Measurements from ENCODE around the gene FCRLB.
"Not testable (repeated sequence)": the region's sequence is repeated elsewhere in the genome, so short reads cannot be mapped to it uniquely, and the experiment has no call there.

The FCRLB gene, protein sequence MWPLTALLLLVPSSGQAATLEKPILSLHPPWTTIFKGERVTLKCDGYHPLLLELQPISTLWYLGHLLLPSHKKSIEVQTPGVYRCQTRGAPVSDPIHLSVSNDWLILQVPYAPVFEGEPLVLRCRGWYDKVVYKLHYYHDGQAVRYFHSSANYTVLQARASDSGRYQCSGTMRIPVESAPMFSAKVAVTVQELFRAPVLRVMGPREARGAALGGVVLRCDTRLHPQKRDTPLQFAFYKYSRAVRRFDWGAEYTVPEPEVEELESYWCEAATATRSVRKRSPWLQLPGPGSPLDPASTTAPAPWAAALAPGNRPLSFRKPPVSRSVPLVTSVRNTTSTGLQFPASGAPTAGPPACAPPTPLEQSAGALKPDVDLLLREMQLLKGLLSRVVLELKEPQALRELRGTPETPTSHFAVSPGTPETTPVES

DNA sequence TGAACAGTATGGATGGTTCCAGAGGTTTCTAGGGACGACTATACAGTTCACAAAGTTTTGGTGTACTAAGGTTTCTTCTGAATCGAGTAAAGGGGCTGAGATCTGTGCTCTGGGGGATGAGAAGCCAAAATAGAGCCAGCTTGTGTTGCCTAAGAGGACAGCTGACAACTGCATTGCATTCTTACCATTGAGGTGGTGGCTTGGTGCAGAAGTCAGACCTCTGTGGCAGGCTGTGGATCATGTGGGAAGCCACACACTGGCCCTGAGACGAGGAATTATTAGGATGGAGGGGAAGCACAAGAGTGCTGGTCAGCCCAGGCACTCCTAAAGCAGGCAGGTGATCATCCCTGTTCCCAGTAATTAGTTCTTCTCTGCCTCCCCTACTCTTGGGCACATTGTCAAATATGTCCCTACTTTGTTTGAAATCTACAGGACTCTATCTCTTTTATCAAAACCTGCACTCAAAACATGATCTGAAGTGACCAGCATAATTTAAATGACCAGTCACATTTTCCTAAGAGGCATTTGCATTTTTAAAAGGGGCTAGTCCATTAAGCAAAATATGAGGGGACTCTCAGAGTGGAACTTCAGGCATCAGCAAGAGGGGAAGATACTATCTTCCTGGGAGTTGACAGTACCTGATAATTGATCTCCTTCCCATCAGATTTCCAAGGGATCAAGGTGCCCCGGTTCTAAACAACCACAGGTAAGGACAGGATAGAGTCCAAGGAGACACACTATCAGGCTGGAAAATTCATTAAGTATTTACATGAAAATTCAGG lies at the start of gene FCRLB:
Gene FCRLB (plus strand): TSS at position 589 of the 782 bp plus-strand sequence. CDS start 1,129 bp downstream, outside the sequence.
- DNase-seq: peak in 1 of 2 experiments; percentile 40

DNA sequence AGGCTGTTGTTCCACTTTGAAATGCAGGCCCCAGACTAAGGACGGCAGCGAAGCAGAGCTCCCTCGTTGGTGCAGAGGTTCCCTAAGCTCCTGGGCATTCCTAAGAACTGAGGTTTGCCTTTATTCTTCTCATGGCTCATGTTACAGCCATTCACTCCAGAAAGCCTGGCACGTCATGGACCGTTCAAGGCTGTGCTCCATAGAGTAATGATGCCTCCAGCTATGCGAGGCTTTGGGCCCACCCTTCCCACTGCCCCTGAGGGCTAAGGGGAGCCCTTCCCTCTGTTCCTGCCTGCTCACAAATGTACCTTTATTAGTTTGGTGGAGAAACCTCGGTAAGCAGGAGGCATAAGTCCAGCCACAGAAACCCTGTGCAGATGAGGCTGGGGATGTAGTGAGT lies 47.9 kb upstream of the FCRLB start:
- not testable (repeated sequence) for DNase-seq

DNA sequence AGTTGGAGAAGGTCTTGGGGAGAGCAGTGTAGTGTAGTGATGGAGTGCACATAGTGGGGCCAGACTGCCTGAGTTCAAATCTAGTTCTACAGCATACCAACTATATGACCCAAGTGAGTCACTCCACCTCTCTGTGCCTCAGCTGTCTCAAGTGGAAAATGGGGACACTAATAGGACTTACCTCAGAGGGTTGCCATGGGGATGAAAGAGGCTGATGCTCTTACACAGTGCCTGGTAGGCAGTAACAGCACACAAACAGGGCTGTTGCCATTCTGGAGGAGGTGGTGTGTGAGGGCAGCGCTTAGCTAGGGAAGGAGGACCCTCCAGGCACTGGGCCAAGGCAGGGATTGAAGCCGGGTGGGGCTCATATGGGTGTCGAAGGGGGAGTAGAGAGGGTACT lies 46.9 kb upstream of the FCRLB start:
- DNase-seq: not testable (repeated sequence)

DNA sequence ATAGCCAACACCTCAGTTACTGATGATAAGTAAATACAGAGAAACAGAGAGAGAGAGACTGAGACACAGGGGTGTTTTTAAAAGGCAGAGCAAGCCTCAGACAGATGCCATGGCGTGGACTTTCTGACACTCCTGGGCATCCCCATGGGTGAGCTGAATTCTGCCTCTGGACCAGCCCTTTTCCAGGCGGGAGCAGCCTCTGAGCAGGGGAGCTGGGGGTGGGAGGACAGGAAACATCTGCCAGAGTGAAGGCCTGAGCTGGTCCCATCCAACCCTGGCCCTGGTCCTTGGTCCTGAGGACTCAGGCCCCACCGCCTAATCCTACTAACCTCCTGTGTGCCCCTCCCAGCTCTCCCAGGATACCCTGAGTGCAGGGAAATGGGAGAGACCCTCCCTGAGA lies 46.4 kb upstream of the FCRLB start:
- DNase-seq: not testable (repeated sequence)

DNA sequence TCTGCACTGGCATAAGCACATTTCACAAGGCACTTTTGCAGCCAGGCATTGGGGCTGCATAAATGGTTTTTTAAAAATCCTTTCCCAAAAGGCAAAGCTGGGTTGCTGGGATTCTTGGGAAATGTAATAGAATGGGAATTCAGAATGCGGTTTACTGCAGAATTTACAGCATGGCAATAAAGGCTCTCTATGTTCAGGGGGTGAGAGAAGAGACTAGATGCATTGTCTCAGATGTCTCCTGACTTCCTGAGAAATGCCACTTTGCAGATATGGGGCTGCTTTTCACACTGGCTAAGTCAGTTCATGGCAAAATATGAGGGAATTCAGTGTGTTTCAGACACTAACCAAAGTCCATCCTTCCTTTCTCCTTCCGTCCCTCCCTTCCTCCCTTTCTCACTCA lies 44.9 kb upstream of the FCRLB start:
- DNase-seq: no peak

DNA sequence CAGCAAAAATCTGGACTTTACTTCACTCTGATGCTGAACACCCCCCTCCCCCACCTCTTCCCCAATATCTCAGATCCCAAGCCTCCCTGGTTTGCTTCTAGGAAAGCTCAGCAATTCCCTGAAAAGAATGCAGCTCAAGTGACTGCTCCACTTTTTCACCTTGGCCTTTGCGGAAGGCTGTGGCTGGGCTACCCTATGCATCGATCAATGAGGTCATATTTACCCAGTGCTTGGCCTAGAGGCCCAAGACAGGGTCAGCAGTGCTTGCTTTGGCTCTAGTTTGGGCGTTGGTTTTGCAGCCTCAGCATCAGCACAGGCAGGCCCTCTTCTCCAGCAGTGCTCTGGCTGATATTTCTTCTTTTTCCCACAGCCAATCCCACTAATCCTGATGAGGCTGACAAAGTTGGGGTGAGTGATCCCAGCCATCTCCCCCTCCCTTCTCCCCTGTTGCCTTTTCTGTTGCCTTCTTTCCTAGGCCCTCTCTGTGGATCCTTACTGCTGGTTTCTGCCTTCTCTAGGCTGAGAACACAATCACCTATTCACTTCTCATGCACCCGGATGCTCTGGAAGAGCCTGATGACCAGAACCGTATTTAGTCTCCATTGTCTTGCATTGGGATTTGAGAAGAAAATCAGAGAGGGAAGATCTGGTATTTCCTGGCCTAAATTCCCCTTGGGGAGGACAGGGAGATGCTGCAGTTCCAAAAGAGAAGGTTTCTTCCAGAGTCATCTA lies 44.2 kb upstream of the FCRLB start:
- no peak for DNase-seq

DNA sequence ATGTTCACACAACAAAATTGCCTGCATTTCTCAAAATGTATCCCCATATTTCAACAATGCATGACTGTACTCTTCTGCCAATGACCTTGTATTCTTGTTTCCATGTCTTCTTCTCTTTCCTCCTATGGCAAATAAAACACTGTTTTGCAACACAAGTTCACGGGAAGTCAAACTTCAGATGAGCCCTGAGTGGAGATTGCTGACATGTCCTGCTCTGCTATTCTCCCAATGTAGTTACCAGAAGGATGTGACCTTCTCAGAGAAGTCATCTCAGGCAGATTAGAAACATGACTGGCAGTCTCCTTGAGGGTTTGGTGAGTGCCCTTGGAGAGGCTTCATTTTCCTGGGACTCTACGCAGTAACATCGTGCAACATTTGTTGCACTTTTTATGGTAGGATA lies 42.8 kb upstream of the FCRLB start:
- DNase-seq: no peak

DNA sequence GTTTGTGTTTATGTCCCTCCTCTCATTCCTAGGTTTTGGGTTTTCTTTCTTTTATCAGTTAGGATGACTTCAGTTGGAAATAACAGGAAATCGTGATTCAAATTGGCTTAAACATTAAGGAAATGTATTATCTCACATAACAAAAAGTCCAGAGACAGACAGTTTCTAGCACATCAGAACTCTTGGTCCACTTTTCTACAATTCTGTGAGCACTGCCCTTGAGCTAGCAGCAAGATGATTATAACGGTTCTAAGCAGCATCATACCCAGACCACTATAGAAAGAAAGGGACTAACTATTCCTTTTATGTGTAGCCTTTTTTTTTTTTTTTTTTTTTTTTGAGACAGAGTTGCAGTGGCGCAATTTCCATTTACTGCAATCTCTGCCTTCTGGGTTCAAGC lies 39.5 kb upstream of the FCRLB start:
- no peak for DNase-seq

DNA sequence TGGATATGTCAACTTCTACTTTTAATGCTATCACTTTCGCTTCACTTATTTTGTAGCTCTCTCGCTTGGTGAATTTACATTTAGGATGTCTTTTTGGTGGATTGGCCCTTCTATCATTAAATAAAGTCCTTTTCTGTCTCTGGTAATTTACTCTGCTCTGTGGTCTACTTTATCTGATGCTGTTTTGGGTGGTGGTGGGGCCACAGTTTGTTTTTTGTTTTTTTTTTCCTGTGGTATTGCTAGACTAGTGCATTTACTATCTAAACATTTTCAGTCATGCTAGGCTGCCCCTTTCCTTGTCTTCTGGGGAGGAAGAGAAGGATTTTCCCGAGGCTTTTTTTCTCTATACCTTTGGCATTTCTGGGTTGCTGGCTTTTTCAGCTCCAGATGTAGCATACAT lies 32.4 kb upstream of the FCRLB start:
- no peak for DNase-seq

DNA sequence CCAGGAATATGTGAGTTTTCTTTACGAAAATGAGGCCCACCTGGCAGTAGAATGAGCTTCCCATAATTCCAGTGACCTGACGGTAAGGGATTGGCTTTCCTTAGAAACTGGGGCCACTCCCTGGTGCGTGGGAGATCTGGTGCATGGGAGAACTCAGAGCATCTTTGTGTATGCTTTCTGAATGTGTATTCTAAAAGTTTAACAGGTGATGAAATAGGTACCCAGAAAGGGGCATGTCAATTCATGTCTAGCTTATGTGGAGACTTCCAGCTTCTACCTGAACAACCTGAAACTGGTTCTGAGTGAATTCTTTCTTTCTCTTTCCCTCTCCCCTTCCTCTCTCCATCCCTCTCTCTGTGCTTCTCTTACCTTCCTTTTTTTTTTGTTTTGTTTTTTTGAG lies 29.5 kb upstream of the FCRLB start:
- no peak for DNase-seq

DNA sequence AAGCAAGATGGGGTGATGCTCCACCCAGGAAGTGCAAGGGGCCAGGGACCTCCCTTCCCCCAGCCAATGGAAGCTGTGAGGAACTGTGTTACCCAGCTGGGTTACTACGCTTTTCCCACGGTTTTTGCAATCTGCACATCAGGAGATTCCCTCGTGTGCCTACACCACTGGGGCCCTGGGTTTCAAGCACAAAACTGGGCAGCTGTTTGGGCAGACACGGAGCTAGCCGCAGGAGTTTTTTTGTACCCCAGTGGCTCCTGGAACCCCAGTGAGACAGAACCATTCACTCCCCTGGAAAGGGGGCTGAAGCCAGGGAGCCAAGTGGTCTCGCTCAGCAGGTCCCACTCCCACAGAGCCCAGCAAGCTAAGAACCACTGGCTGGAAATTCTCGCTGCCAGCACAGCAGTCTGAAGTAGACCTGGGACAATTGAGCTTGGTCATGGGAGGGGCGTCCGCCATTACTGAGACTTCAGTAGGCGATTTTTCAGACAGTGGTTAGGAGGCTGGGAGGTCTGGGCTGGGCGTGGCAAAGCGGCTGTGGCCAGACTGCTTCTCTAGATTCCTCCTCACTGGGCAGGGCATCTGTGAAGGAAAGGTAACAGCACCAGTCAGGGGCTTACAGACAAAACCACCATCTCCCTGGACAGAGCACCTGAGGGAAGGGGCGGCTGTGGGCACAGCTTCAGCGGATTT lies 28.2 kb upstream of the FCRLB start:
- not testable (repeated sequence) for DNase-seq

DNA sequence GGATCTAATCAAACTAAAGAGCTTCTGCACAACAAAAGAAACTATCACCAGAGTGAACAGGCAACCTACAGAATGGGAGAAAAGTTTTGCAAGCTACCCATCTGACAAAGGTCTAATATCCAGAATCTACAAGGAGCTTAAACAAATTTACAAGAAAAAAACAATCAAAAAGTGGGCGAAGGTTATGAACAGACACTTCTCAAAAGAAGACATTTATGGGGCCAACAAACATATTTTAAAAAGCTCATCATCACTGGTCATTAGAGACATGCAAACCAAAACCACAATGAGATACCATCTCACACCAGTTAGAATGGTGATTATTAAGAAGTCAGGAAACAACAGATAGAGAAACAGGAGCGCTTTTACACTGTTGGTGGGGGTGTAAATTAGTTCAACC lies 23.0 kb upstream of the FCRLB start:
- not testable (repeated sequence) for DNase-seq

DNA sequence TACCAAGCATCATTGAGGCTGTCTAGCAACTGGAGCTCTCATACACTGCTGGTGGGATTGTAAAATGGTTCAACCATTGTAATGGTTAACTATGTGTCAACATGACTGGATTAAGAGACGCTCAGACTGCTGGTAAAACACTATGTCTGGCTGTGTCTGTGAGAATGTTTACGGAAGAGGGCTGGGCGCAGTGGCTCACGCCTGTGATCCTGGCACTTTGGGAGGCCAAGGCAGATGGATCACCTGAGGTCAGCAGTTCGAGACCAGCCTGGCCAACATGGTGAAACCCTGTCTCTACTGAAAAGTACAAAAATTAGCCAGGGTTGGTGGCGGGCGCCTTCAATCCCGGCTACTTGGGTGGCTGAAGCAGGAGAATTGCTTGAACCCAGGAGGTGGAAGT lies 19.1 kb upstream of the FCRLB start:
- peak; percentile 14 to 38 for DNase-seq

DNA sequence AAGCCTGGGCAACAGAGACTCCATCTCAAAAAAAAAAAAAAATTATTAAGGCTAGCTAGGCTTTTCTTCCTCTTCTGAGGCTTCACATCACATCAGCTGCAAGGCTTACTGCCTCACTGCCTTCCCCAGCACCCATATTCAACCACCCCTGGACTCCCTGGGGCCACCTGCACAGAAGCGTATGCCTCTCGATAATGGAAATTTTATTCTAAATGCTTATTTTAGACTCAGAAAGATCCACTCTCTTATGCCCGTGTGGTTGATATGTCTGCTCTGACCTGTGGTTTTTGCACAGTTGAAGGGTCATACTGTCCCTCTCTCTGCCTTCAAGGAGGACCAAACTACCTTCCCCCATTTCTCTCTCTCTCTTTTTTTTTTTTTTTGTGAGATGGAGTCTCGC lies 15.8 kb upstream of the FCRLB start:
- DNase-seq: no peak

DNA sequence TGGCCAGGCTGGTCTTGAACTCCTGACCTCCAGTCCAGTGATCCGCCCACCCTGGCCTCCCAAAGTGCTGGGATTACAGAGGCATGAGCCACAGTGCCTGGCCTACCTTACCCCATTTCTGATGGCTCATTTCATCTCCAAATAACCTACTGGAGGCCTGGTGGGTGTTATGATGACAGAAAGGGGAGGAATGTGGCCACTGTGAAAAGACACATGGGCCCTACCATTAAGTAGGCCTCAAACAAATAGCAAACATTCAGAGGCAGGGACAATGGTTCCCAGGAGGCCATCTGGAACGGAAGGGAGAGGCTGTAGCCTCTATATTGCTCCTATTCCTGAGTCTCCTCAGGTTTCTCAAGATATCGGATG lies 15.2 kb upstream of the FCRLB start:
- no peak for DNase-seq

DNA sequence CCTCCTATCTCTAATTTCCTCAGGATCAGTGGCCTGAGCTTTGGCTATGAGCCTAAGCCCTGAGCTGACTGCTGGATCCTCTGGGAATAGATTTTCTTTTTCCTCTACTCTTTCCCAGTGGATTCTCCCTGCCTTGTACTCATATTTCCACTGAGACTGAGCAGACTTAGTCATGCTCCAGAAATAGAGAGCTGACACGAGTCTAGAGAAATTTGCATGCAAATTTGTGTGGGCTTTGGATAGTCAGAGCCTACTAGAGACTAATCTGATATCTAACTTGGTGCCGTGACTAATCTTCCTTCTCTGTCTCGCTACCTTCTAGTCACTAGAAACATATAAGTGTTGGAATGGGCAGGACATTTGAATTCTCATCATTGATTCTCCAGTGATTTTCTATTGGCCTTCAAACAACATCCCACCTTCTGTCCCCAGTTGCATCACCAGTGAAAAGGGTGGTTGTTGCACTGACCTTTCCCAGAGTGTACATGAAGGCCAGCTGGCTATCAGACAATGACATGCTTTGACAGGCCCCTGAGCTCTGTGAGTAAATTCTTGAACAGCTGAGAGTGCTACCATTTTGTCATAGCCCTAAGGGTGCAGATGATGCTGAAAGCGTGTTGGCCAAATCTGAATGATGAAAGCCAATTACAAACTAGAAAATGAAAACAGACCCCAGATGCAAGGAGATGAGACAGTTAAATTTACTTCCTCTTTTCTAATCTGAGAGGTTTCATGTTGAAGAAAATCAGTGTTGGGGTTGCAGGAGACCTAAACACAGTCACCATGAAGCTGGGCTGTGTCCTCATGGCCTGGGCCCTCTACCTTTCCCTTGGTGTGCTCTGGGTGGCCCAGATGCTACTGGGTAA lies 14.6 kb upstream of the FCRLB start, which contains the start of gene FCRLA:
Gene FCRLA (plus strand): TSS at position 748 of the 866 bp plus-strand sequence. CDS start 36 bp downstream, at position 784.
- peak; percentile 68 to 84 for DNase-seq

DNA sequence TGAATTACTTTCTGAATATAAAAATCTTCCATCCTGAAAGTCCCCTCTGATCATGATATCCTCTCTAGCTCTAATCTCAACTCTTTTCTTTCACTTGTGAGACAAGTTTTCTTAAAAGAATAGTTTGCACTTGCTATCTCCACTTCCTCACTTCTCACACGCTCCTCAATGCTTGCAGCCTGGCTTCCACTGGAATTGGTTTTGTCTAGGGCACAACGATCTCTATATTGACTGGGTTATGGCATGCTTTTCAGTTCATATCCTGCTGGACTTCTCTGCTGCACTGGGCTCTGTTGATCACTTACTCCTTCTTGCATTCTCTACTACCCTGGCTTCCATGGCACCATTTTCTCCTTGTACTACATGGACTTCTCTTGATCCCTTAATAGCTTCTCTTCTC lies 13.8 kb upstream of the FCRLB start:
- DNase-seq: no peak

DNA sequence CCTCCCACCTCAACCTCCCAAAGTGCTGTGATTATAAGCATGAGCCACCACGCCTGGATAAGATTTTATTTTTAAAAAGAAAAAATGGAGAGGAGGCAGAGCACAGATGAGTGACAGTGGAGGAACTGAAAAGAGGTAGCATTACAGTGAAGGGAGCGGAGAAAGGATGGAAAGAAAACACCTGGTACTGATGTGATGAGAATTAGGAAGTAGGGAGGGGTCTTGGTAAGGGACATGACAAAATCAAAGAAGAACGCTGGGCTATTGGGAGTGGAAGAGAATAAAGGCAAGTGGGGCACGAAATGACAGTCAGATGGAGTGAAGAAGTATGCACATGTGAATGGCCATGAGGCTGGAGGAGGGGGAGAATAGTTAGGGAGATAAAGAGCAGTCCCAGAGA lies 12.0 kb upstream of the FCRLB start:
- DNase-seq: no peak

DNA sequence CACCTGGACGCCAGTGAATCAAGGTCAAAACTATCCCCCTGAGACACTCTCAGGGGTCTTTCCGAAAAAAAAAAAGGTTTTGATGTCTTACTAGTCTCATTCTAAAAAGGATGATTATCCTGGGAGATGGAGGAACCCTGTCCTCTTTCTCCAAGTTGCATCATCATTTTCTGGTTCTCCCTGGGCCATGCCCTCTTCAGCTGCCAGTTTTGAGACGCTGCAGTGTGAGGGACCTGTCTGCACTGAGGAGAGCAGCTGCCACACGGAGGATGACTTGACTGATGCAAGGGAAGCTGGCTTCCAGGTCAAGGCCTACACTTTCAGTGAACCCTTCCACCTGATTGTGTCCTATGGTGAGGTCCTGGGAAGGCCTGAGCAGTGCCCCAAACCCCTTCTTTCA lies 10.8 kb upstream of the FCRLB start:
- no peak for DNase-seq

DNA sequence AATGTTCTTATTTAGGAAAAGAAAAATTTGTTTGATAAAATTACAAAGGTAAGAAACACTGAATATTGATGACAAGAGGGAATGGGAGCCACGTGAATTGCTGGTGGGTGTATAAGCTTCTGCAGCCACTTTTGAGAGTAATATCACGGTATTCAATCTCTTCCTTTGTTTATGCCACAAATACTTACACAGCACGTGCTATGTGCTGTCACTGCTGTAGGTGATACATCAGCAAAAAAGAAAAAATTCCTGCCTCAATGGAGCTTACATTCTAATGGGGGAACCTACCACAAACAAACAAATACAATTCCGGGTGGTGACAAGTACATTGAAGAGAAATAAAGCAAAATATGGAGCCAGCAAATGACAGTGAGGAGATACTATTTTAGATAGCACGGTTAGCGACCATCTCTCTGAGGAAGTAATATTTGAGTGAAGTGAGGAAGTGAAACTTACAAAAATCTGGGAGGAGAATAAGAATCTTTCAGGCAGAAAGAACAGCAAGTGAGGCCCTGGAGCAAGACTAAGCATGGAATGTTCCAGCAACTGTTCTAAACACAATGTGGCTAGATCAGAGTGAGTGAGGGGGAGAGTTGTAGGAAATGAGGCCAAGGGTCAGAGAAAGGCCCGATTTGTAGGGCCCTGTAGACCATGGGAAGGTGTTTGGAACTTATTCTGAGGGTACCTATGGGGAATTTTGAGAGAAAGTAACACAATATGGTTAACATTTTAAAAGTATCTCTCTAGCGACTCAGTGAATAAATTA lies 2.6 kb upstream of the FCRLB start:
- DNase-seq: no peak

DNA sequence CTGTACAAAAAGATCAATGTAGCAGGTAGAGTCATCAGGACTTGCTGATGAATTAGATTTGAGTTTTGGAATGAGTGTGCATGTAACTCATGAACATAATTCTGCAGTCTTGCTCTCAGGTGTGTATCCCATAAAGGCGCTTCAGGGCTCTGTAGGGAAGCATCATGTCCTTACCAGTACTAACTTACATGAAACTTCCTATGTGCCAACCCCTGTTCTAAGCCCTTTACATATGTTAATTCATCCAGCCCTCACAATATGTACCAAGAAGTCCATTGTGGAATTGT lies 2.1 kb upstream of the FCRLB start:
- no peak for DNase-seq

All from NCI-H526 (cell line).